CD4-positive, alpha-beta T cell treated with Interleukin-2 at 100 ng/mL for 4 hours (primary cell): Measurements from ENCODE around the gene MRGPRX1.
"Not testable (repeated sequence)": the region's sequence is repeated elsewhere in the genome, so short reads cannot be mapped to it uniquely, and the experiment has no call there.

Experiments
- DNase-seq: peaks from one replicate; pipeline ENCODE4 v3.0.0-alpha.2; 2020; ENCODE audit warnings: low spot score

Gene MRGPRX1

GRCh38 chr11:18939314-18939713 lies at the start of gene MRGPRX1:
Gene MRGPRX1, minus strand, starts transcription at chr11:18939414. Its CDS starts 4,630 bp downstream, at chr11:18934784.
- no peak for DNase-seq

DNA sequence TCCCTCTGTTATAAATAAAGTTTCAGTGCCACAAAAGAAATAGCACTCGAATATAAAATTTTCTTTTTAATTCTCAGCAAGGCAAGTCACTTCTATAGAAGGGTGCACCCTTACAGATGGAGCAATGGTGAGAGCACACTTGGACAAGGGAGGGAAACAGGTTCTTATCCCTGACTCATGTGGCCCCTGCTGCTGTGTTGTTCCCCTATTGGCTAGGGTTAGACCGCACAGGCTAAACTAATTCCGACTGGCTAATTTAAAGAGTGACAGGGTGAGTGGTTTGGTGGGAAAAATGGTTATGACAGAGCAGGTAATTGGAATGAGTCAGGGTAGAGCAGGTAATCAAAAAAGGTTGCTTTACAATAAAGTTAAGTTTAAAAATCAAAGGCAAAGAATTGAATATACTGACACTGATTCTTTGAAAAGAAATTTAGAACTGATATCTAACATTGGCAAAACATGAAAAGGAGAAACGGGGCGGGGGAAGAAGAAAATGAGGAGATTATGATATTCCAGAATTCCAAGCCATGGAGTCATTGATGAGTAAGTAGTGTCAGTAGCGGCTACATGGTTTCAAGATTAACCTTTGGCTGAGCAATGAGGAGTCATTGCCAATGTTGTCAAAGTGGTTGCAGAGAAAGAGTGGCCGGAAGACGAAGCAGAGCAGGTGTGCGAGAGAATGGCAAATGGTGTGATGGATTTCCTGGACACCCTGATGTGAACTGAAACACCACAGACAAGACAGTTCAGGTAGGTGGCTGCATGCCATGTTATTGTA lies 48.4 kb upstream of the MRGPRX1 start:
- no peak for DNase-seq

- DNase-seq, result no peak
Measured at GRCh38 chr11:18986744-18987143, 47.5 kb upstream of the MRGPRX1 start.

DNA sequence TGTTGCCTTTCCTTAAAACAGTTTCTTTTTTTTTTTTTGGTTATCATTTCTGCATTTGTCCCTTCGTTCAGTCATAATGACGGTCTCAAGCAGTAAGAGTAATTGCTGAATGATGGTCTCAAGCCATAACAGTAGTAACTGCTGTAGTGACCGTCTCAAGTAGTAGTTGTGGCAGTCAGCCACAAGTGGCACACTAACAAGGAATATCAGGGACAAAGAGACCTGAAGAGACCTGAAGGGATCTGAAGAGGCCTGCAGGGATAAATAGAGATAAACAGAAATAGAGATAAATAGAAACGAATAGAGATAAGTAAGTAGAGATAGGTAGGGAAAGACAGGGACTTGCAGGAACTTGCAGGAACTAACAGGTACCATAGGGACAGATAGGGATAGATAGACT lies 42.7 kb upstream of the MRGPRX1 start:
- no peak for DNase-seq

- DNase-seq, result no peak
Measured at GRCh38 chr11:18974192-18974591, 35.0 kb upstream of the MRGPRX1 start.

GRCh38 chr11:18972336-18972735 lies 33.1 kb upstream of the MRGPRX1 start:
- DNase-seq, result no peak

- DNase-seq, result no peak
Measured at GRCh38 chr11:18969720-18970119, 30.5 kb upstream of the MRGPRX1 start.

DNA sequence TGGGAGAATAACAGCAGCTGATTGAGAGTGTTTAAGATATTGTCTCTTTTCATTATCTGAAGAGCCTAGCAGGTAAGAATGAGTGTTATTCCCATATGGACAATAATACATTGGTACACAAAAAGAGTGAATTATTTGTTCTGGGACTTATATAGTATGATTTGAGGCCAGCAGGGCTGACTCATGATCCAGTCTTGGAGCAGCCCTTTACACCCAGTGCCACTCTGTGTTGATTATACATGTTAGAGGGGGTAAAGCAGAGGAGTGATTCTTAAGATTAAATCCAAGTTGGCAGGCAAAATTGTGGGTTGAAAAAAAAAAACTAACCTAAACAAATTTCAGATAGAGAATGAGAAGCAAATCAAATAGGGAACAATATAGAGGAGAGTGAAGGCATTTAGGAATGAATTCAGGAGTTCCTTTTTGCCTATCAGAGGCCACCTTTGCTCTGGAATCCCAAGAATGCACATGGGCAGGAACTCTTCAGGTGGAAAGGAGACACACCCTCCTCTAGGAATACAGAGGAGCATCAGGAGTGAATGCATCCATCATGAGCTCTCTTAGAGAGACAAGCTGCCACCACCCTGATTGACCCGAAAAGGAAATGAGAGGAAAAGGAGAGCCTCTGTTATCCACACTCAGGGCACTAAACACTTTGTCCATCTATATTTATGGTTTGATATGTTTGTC lies 19.2 kb upstream of the MRGPRX1 start:
- DNase-seq, result no peak

DNA sequence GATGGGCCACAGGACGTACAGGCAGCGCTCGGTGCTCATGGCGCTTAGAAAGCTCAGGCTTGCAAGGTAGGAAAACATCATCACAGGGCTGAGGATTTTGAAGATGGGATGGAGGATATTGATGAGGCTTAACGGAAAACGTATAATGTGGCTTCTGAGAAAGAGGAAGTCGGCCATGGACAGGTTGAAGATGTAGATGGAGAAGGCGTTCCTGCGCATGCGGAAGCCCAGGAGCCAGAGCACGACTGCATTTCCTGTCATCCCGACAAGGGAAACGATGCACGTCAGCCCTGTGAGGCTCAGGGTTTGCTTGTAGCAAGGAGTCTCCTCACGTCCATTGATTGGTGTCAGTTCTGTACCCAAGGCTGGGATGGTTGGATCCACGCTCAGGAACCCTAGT lies 17.4 kb upstream of the MRGPRX1 start:
- DNase-seq, result no peak

GRCh38 chr11:18936002-18936673 lies 3.1 kb downstream of the MRGPRX1 start:
- DNase-seq, result no peak

DNA sequence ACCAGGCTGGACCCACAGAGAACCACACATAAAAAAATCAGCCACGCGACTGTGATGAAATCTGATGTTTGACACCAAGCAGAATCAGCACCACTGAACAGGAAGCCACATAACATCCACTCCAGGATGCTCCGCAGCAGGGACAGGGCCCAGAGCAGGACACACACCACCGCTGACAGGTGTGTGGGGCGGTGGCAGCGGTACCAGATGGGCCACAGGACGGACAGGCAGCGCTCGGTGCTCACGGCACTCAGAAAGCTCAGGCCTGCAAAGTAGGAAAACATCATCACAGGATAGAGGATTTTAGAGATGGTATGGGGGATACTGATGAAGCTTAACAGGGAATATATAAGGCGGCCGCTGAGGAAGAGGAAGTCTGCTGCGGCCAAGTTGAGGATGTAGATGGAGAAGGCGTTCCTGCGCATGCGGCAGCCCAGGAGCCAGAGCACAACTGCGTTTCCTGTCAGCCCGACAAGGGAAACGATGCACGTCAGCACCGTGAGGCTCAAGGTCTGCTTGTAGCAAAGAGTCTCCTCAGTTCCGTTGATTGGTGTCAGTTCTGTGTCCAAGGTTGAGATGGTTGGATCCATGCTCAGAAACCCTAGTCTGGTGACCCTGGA lies 4.9 kb downstream of the MRGPRX1 start:
- DNase-seq, result no peak

- no peak for DNase-seq
Measured at GRCh38 chr11:18927550-18928322, 11.5 kb downstream of the MRGPRX1 start.

DNA sequence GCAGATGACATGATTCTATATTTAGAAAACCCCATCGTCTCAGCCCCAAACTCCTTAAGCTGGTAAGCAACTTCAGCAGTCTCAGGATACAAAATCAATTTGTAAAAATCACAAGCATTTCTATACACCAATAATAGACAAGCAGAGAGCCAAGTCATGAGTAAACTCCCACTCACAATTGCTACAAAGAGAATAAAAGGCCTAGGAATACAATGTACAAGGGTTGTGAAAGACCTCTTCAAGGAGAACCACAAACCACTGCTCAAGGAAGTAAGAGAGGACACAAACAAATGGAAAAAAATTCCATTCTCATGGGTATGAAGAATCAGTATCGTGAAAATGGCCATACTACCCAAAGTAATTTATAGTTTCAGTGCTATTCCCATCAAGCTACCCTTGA lies 13.8 kb downstream of the MRGPRX1 start:
- DNase-seq, result not testable (repeated sequence)

- DNase-seq, result no peak
Measured at GRCh38 chr11:18912883-18913282, 26.3 kb downstream of the MRGPRX1 start.

- DNase-seq, result no peak
Measured at GRCh38 chr11:18907391-18907790, 31.8 kb downstream of the MRGPRX1 start.

DNA sequence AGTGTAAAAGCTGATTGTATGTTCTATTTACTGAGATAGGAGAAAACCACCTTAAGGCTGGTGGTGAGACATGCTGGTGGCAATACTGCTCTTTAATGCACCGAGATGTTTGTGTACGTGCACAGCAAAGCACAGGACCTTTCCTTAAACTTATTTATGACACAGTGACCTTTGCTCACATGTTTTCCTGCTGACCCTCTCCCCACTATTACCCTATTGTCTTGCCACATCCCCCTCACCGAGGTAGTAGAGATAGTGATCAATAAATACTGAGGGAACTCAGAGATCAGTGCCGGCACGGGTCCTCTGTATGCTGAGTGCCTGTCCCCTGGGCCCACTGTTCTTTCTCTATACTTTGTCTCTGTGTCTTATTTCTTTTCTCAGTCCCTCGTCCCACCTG lies 38.6 kb downstream of the MRGPRX1 start:
- not testable (repeated sequence) for DNase-seq

GRCh38 chr11:18900151-18900611 lies 39.0 kb downstream of the MRGPRX1 start:
- not testable (repeated sequence) for DNase-seq

DNA sequence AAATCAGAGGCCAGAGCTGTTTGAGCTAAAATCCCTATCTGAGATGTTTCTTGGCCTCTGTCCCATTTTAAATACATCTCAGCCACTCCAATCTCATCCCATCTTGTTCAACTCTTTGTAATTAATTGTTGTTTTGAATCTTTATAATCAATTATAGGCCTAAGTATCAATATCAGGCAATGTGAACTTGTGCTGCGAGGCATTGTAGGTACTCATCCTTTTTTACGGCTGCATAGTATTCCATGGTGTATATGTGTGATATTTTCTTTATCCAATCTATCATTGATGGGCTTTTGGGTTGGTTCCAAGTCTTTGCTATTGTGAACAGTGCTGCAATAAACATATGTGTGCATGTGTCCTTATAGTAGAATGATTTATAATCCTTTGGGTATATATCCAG lies 47.5 kb downstream of the MRGPRX1 start:
- not testable (repeated sequence) for DNase-seq

DNA sequence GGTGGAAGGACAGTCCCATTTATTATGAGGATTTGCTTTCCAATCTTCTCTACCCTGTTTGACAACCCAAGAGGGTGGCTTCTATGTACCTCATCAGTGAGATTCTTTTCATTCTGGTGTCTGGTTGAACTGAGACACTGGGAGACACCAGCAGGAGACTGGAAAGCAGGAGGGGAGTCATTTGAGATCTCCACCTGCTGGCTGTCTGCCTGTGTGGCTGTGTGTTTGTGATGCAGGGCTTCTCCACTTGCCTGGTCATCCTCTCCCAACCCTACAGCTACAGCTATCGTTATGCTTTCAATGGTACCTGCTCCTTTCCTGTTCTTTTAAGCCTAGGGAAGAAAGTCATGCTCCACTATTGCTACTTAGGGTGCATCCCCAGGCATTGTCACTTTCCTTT lies 48.6 kb downstream of the MRGPRX1 start:
- DNase-seq, result no peak
